ENCODE results near the gene CHST8.
A peak's percentile ranks its signal among the peaks of the same experiment; 100 is the strongest.

The CHST8 gene

DNA sequence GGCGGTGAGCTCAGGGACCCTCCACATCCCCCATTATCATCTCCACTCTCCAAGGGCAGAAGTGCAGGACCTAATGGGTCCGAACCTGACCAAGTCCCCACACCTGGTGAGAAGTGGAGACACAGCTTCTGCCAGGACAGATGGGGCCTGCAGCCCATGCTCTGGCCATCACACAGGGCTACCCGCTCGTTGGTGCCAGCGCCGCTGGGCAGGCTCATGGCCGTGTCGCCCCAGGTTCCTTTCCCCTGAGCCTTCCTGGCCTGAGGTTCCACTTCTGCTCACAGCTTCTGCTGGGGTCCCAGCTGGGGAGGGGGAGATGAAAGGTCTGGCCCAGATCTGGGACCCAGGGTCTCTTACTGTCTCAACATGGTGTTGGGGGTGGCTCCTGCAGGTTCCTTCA, 126.5 kb downstream of the CHST8 start:
- DNase-seq: no peak

GRCh38 chr19:33749016-33749415, 127.3 kb downstream of the CHST8 start:
- DNase-seq: no peak

GRCh38 chr19:33749619-33750175, 127.9 kb downstream of the CHST8 start:
- no peak for DNase-seq

DNA sequence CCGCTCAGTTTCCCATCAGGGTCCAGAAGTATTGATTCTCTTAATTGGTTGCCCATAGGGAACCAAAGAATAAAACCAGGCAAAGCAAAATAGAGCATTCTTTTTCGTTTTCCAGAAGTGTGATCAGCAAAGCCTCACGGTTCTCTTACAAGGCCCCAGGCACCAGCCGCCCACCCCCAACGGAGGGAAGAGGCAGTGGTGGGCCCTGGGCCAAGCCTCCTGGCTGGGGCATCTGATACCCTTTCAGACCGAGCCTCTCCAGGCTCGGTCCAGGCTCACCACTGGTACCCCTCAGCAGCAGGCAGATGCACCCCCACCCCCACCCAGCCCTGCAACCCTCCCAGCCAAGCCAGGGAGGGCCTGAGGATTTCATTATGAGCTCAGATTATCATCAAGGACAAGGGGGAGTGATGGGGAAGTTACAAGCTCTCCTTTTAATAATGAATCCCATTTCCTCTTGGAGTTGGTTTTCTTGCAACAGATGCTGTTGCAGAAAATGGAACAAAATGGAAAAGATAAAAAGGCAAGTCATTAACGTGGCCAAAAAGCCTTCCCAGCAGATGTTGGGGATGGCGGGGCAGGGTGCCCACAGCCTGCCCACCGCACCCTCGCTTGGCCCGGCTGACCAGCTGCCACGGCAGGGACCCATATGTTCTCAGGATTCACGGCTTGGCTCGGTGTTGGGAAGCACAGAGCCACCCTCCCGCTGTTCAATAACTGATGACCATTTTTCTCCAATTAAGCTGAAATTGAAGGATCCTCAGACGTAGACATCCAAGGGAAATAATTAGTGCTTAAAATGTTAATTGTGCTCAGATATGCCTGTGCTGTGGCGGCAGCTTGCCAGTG, 129.1 kb downstream of the CHST8 start:
- no peak for DNase-seq

DNA sequence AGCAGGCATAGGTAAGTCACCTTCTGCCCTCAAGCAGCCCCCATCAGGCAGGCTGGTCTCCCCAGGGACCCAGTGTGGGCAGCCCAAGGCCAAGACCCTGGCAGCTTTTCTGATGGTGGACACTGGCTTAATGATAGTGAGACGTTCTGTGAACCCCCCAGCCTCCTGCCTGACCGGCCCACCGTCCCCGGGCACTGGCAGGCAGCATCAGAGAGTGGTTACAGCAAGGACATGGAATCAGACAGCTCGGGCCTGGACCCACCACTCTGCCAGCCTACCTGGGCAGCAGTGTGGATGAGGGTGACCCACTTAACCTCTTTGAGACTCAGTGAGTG, 129.7 kb downstream of the CHST8 start:
- DNase-seq: no peak

GRCh38 chr19:33752018-33752800, 130.5 kb downstream of the CHST8 start:
- no peak for DNase-seq

- DNase-seq: no peak
These were observed 131.2 kb downstream of the CHST8 start for GRCh38 chr19:33752945-33753344.

DNA sequence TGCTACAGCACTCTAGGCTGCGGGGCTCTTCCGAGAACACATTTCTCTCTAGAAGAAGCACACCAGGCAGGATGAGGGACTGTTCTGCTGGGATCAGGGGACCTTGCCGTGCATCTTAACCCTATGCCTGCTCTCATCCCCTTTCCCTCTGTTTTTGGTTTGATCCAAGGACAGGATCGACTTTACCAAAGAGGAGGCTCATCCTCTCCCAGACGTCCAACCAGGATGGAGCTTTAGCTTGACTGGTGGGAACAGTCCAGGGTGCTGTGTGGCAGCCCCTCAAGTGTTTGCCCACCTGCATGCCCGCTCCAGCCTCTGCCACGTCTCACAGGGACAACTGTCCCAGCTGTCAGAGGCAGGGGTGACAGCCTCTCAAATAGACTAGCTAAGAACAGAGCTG, 132.6 kb downstream of the CHST8 start:
- no peak for DNase-seq

GRCh38 chr19:33755099-33756035, 133.6 kb downstream of the CHST8 start:
- peak; percentile 92 for DNase-seq

- DNase-seq: no peak
These were observed 134.4 kb downstream of the CHST8 start for GRCh38 chr19:33756177-33756576.

GRCh38 chr19:33758541-33759013, 136.8 kb downstream of the CHST8 start:
- peak; percentile 96 for DNase-seq

DNA sequence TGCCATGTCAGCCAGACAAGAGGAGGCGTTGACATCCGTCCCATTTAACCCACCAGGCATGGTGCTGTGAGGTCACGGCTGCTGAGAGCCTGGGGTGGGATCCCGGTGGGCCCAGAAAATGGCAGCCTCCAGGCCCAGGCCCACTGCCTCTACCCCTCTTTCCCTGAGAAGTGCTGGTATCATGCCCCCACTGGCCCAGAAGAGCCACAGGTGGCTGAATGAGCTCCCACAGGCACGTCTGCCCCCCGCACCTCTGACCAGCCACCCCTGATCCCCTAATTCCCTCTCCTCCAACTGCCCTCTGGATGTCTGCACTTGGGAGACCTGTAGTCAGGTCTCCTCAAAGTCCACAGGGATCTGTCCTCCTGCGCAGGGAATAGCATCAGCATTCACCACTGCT, 137.6 kb downstream of the CHST8 start:
- DNase-seq: no peak

DNA sequence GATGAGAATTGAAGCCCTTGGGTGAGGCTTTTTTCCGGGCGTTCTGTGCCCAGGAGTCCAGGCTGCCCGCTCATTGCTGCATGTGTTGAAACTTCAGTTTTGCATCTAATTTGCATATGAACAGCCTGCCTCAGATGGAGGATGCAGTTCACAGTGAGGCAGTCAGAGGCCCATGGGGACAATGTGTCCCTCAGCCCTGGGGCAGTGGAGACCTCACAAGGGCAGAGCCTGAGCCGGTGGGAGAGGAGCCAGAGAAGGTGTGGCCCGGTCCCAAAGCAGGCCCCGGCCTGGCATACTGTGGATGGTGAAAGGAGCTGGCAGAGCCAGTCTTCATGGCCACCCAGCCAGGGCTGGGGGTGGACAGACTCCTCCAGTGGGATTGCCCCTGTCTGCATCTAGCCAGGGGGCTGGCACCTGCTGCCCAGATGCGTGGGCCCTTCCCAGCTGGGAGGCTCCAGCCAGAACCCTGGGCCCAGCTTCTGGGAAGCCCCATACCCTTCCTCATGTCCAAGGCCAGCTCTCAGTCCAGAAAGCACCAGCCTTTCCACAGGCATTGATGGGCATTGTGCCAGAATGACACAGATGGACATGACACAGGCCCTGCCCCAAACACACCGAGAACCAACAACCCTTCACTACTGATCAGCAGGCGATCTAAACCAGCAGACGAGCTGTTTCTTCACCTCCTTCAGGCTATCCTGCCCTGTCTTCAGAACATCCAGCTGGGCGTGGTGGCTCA, 142.0 kb downstream of the CHST8 start:
- no peak for DNase-seq

DNA sequence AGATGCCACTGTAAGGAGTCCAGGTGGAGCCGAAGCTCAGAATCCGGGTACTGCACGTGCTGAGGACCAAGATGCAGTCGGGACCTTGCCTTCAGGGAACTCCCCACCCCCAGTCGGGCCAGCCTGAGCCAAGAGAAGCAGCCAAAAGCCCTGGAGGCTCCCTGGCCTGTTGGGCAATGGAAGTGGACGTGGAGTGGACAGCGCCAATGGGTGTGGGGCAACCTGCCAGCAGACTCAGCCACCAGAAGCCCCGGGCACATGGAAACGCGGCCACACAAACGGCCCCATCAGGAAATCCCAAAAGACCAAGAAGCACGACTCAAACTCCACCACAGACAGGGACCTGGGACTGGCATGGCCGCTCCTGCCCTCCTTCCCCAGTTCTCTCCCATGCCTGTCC, 144.9 kb downstream of the CHST8 start:
- DNase-seq: no peak

DNA sequence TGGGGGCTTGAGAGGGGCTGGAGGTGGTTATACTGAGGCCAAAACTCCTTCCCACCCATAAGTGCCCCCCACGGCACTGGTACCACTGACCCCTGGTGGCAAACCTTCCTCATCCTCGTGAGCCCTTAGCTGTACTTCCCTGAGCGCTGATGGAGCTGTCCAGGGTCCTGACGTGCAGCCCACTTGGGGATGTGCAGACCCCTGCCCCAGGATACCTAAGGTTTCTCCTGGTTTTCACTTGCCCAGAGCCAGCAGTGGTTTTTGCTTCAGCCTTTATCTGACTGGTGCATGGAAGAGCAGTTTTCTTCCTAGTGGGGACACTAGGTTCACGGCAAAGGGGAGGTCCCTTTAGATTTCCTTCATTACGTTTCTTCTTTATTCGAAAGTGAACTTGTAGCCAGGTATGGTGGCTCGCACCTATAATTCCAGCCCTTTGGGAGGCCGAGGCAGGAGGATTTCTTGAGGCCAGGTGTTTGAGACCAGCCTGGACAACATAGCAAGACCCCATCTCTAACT, 146.2 kb downstream of the CHST8 start:
- no peak for DNase-seq

GRCh38 chr19:33769208-33769607, 147.5 kb downstream of the CHST8 start:
- DNase-seq: no peak

GRCh38 chr19:33770107-33770506, 148.4 kb downstream of the CHST8 start:
- no peak for DNase-seq

DNA sequence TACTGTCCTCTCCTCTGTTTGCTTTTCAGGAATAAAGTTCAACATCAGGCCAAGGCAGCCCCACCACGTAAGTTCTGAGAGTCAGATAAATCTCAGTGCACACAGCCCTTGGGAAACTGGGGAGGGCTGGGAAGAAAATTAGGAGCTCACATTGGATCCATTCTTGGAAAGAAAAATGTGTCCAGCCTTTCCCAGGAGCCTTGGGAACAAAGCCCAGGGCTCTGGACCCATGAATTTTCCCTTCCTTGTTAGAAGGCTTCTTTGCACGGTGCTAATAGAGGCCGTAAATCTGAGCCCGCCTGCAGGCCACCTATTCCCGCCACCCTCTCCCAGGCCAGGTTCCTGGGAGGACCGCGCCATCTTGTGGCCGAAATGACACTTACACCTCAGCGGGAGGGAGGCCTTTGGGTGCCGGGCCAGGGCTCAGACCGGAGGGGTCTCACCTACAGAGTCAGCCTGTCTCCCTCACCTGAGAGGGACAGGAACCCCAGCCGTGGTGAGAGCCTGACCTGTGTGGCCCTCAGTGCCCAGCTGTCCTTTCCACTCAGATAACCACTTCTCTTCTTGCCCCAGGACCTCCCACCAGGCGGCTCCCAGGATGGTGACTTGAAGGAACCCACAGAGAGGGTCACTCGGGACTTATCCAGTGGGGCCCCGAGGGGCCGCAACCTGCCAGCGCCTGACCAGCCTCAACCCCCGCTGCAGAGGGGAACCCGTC, 149.8 kb downstream of the CHST8 start:
- peak; percentile 96 for DNase-seq

DNA sequence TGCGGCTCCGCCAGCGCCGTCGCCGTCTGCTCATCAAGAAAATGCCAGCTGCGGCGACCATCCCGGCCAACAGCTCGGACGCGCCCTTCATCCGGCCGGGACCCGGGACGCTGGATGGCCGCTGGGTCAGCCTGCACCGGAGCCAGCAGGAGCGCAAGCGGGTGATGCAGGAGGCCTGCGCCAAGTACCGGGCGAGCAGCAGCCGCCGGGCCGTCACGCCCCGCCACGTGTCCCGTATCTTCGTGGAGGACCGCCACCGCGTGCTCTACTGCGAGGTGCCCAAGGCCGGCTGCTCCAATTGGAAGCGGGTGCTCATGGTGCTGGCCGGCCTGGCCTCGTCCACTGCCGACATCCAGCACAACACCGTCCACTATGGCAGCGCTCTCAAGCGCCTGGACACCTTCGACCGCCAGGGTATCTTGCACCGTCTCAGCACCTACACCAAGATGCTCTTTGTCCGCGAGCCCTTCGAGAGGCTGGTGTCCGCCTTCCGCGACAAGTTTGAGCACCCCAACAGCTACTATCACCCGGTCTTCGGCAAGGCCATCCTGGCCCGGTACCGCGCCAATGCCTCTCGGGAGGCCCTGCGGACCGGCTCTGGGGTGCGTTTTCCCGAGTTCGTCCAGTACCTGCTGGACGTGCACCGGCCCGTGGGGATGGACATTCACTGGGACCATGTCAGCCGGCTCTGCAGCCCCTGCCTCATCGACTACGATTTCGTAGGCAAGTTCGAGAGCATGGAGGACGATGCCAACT, 150.5 kb downstream of the CHST8 start:
- no peak for DNase-seq

GRCh38 chr19:33772858-33773180, 151.1 kb downstream of the CHST8 start:
- no peak for DNase-seq

All from NCI-H2227 treated with DMSO at 0.1 percent for 48 hours (cell line).